B cell (primary cell): ENCODE data around the gene MYO16.

Experiments
- EZH2 ChIP-seq: IDR thresholded peaks from 2 replicates; pipeline ENCODE4 v1.6.1; 2012; ENCODE audit warnings: borderline replicate concordance, low read depth, mild to moderate bottlenecking, moderate library complexity, low read length; ENCODE audit not compliant: insufficient read depth, poor library complexity, severe bottlenecking
- TF ChIP-seq, protein P1 (sequence below): fragments of 200-600 bp; IDR thresholded peaks from one replicate; pipeline ENCODE4 v1.8.0; 2022; ENCODE audit warnings: antibody characterized with exemption, mild to moderate bottlenecking

DNA sequence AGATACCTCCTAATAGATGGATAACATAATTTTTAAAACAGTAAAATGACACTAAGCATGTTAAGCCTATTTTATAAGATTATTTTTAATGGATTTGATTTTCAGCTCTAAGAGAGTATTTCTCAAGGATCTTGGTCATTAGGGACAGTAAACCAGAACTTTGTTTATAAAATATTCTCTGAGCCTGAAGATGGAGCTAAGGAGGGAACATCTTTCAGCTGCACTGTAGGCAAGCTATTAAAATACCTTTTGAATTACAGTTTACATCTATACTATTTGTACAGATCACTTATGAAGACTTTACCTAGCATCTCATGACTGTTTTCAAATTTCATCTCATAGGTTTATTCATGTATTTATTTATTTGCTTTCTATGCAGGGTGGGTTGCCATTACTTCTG is 345.3 kb downstream of the MYO16 start:
- TF ChIP-seq, protein P1, sequence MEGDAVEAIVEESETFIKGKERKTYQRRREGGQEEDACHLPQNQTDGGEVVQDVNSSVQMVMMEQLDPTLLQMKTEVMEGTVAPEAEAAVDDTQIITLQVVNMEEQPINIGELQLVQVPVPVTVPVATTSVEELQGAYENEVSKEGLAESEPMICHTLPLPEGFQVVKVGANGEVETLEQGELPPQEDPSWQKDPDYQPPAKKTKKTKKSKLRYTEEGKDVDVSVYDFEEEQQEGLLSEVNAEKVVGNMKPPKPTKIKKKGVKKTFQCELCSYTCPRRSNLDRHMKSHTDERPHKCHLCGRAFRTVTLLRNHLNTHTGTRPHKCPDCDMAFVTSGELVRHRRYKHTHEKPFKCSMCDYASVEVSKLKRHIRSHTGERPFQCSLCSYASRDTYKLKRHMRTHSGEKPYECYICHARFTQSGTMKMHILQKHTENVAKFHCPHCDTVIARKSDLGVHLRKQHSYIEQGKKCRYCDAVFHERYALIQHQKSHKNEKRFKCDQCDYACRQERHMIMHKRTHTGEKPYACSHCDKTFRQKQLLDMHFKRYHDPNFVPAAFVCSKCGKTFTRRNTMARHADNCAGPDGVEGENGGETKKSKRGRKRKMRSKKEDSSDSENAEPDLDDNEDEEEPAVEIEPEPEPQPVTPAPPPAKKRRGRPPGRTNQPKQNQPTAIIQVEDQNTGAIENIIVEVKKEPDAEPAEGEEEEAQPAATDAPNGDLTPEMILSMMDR, result no peak
- TF ChIP-seq EZH2, result no peak
